GM19468 (cell line): ENCODE results near the gene XPC.
A peak's percentile ranks its signal among the peaks of the same experiment; 100 is the strongest.

Experiments
- ATAC-seq: cut with Tn5 transposase; IDR thresholded peaks from one replicate; pipeline ENCODE4 v1.9.1; 2021; ENCODE audit warnings: mild to moderate bottlenecking, moderate library complexity, moderate number of reproducible peaks; ENCODE audit not compliant: unreplicated experiment; ENCODE audit errors: extremely low read depth

XPC gene

DNA sequence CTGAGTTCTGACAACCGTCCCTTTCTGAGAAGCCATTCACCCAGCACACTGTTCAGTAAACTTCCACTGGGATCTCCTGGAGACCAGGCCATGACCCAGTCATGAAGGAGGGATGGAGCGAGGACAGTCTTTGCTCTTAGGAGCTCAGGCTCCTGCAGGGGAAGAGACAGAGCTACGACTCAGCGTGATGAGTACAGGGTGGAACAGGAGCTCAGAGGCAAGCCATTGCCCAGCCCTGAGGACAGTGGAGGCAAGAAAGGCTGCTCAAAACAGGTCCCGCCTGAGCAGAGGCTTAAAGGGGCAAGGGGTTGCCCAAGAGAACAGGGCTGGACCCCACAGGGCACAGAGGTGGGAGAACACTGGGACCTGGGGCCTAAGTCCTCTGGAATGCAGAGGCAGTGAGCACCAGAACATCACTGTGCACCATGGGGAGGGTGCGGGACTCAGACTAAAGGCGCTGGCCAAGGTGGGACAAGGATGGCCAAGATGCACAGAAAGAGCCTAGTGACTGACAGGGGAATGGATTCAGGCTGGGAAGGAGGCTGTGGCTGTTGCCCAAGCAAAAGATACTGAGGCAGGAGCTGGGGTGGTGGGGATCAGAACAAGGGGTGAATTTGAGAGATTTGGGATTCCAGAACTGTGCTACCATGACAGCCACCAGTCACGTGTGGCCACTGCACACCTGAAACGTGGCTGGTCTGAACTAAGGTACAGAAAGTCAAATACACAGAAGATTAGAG, 27.7 kb downstream of the XPC start:
- ATAC-seq, result no peak

GRCh38 chr3:14150078-14150477, 28.3 kb downstream of the XPC start:
- ATAC-seq, result no peak

DNA sequence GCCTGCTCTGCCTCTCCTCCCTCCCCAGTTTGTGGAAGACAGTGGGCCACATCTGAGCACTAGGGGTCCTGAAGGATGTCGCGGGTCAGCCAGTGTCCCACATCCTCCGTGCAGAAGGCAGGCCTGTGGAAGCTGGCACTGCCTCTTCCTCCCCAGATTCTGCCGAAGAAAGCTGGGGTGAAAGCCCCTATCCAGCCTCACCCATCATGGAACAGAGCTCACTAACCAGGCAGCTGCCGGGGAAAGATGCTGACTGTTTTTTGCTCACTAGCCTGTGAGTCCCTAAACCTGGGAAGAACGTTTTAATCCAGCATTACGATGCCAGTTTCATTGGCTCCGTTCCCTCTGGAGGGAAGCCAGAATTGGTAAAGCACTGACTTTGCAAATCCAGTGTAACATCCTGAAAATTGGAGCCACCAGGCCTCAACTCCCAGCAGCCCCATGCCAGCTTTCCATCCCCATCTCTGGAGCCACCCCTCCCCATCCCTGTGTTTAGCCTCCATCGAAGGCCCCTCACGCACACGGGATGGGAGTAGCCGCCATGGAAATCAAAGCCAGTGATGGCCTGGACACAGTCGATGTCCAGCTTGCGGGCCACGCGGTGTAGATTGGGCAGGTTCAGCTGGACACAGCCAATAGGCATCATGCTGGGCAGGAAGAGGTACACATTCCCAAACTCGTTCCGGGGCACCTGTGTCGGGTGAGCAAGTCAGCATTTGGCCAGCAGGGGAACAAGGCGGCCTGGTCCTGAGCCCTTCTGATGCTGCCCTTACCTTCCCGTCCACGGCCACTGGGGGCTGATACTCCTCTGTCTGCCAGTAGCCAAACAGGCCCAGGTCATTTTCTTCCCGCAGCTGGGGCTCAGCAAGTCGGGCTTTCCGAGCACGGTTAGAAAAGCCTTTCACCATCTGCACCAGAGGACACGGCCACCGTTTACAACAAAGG, 30.1 kb downstream of the XPC start:
- no peak for ATAC-seq

DNA sequence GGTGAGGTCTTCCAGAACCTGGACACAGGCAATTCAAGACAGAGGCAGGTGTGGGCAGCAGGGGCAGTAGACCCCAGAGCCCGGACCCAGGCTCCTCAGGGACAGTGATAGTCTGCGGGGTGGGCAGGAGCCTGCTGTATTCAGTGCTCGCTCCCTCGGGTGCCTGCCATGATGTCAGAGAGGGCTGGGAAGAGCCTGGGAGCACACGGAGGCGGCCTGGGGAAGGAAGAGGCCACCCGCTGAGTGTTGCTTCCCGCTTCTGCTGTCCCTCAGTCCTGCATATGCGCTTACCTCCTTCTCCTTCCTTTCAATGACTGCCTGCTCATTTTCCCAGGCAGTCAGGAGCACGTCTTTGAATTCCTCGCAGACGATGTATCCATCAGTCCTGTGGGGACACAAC, 30.8 kb downstream of the XPC start:
- no peak for ATAC-seq

DNA sequence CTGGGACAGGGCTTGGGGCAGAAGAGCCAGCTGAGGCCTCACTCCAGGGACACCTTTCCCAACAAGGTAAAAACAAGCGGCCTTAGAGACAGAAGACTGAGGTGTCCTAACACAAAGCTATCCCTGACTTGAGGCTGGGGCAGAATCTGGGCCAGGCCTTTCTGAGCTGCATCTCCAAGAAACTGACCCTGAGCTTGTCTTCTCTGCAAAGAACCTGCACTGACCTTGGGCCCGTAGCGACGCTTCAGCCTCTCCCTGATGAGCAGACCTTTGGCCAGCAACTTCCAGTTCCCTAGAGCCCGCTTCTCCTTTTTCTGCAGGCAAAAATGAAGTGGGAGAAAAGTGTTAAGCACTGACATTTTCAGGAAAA, 31.4 kb downstream of the XPC start:
- ATAC-seq, result no peak

- ATAC-seq, result no peak
These were observed 31.9 kb downstream of the XPC start for GRCh38 chr3:14146381-14147065.

DNA sequence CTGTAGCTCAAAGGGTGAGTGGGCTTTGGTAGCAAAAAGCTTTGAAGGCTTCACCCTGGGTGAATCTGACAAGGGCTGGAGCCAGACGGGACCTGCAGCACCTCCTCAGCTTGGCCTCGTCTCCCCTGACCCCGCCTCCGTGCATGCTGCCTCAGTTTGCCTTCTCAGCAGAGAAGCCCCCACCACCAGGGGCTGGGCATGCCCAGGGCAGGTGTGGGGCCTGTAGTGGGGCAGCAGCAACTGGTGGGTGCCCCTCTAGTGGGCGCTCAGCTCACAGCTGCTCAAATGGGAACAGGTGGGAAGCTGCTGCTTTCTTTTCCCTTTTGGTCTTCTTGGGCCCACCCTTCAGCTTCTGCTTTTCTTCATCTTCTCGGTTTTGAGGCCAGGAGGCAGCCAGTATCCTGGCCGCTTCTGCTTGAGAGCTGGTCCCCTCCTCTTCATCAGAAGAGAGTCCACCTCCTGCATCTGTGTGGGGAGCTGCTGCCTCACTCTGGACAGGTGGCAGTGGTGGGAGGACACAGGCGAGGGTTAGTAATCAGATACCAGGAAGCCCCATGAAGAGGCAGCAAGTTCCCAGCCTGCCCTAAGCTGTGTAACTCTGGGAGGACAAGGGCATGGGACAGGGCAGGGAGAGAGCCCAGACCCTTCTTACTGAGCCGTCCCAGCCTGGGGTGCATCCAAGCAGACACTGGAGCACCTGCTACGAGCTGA, 32.6 kb downstream of the XPC start:
- no peak for ATAC-seq

DNA sequence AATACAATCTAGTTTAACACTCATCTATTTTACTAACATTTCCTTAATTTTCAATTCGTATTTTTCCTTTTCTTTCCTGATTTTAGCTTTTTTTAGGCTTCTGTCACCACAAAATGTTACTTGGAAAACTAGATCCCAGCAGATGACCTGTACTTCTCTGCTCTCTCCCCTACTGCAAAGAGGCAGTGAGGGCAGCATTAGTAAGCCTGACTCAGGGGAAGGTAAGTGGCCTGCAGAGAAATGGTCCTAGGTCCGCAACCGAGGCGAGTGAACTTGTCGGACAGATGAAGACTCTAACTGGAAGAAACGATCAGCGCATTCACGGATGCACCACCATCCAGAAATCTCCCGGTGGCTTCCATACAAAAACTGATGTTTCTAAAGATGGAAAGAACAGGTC, 33.2 kb downstream of the XPC start:
- ATAC-seq, result no peak

DNA sequence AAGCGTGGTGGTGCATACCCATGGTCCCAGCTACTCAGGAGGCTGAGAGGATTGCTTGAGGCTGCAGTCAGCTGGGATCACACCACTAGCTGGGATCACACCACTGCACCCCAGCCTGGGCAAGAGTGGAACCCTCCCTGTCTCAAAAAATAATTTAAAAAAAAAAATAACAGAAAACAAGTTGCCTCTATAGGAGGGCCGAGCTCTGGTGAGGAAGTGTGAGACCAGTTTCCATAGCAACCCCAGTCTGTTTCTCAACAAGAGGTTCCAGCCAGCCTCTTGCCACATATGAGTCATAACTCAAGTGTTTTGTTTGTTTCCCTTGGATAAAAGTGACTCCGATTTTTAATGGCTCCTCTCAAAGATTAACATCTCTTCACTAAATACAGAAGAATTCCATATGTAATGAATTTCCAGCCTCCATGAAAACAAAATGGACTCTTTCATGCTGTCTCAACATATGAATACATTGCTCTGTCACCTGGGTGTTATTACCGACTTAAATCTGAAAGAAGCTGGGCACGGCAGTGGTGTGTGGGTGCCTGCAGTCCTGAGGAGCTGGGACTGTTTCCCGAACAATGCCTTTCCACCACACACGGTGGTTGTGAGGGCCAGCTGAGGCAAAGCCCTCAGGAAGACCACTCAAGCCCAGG, 33.9 kb downstream of the XPC start:
- peak; percentile 76 for ATAC-seq

GRCh38 chr3:14143271-14144225, 34.9 kb downstream of the XPC start:
- no peak for ATAC-seq

DNA sequence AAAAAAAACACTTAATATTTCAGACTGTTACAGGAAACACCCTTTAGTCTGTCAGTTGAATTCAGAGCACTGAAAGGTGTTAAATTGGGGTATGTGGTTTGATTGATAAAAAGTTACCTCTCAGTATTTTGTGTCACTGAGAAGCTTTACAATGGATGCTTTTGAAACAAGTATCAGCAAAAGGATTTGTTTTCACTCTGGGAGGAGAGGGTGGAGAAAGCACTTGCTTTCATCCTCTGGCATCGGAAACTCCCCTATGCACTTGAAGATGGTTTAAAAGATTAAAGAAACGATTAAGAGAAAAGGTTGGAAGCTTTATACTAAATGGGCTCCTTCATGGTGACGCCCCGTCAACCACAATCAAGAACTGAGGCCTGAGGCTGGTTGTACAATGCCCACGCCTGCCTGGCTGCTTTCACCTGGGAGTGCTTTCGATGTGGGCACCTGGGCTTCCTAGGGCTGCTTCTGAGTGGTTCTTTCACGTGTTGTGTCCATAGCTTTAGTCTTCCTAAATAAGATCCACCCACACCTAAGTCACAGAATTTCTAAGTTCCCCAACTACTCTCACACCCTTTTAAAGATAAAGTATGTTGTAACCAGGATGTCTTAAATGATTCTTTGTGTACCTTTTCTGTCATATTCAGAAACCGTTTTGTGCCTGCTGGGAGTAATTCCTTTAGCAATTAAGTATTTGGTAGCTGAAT, 35.7 kb downstream of the XPC start:
- no peak for ATAC-seq

GRCh38 chr3:14141602-14142341, 36.6 kb downstream of the XPC start:
- no peak for ATAC-seq

DNA sequence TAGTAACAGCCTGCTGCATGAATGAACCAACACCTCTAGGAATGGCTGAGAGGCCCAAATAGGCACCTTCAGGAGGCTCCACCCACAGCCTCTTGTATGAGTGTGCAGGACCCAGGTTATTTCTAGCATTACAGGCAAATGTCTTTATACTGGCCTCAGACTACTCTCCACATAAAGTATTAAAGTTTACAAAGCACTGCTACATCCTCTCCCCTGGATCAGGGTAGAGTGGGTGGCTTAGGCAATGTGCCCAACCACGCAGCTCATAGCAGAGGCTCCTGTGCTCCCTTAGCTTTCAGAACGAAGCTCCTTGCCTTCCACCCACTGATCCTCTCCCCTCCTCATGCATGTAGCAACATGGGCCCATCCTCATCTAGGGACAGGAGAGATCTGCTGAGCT, 37.3 kb downstream of the XPC start:
- no peak for ATAC-seq

- ATAC-seq, result no peak
These were observed 37.7 kb downstream of the XPC start for GRCh38 chr3:14140668-14141067.

DNA sequence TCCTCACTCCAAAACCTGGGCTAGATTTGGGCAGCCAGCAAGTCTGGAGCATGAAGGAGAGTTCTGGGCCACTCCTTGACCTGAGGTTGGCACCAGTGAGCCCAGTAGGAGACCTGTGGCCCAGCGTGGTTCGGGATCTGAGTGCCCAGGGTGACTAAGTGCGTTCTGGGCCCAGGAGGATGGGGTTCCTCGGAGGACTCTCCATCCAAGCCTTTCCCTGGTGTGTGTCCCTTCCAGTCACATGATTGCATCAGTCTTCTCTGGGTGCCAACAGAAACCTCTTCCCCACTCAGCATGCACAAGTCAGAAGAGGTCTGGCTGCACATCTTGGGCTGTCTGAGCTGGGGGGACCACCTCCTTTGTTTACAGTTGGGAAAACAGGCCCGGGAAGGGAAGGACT, 38.6 kb downstream of the XPC start:
- no peak for ATAC-seq

- ATAC-seq, result no peak
These were observed 39.3 kb downstream of the XPC start for GRCh38 chr3:14138878-14139655.
